Measurements from ENCODE around the gene USP3.
"Not testable (repeated sequence)": the region's sequence is repeated elsewhere in the genome, so short reads cannot be mapped to it uniquely, and the experiment has no call there.

USP3 gene

GRCh38 chr15:63513728-63514127 is 9.3 kb downstream of the USP3 start:
- H3K27ac ChIP-seq (ENCODE audit: low read depth, low read length), result no peak overlapping the region
- peaks cover 18% of the 10 kb centered on the region for H3K4me1 ChIP-seq (ENCODE audit: control insufficient read depth, insufficient read depth, low read length)
- H3K9ac ChIP-seq (ENCODE audit: low read length), result no peak overlapping the region
- no peaks in the 10 kb centered on the region for H3K36me3 ChIP-seq (ENCODE audit: control insufficient read depth, insufficient read depth, low read length)
- no peak overlapping the region for H3K4me3 ChIP-seq (ENCODE audit: low read length)
- H3K27me3 ChIP-seq (ENCODE audit: control insufficient read depth, insufficient read depth, low read length), result no peaks in the 10 kb centered on the region

GRCh38 chr15:63514531-63514943 is 10.1 kb downstream of the USP3 start:
- Histone ChIP-seq H3K36me3 (ENCODE audit: control insufficient read depth, insufficient read depth, low read length) (no peaks in the 10 kb centered on the region), H3K27ac (ENCODE audit: low read depth, low read length) (no peak overlapping the region), H3K27me3 (ENCODE audit: control insufficient read depth, insufficient read depth, low read length) (no peaks in the 10 kb centered on the region), H3K4me3 (ENCODE audit: low read length) (no peak overlapping the region), H3K9ac (ENCODE audit: low read length) (no peak overlapping the region), H3K4me1 (ENCODE audit: control insufficient read depth, insufficient read depth, low read length) (peaks cover 18% of the 10 kb centered on the region)

- Histone ChIP-seq H3K27me3 (ENCODE audit: control insufficient read depth, insufficient read depth, low read length) (no peaks in the 10 kb centered on the region), H3K4me3 (ENCODE audit: low read length) (no peak overlapping the region), H3K9ac (ENCODE audit: low read length) (no peak overlapping the region), H3K4me1 (ENCODE audit: control insufficient read depth, insufficient read depth, low read length) (peaks cover 13% of the 10 kb centered on the region), H3K36me3 (ENCODE audit: control insufficient read depth, insufficient read depth, low read length) (no peaks in the 10 kb centered on the region), H3K27ac (ENCODE audit: low read depth, low read length) (no peak overlapping the region)
Observed at GRCh38 chr15:63517202-63517601, 12.8 kb downstream of the USP3 start.

- Histone ChIP-seq H3K36me3 (ENCODE audit: control insufficient read depth, insufficient read depth, low read length) (no peaks in the 10 kb centered on the region), H3K27ac (ENCODE audit: low read depth, low read length) (no peak overlapping the region), H3K27me3 (ENCODE audit: control insufficient read depth, insufficient read depth, low read length) (no peaks in the 10 kb centered on the region), H3K4me3 (ENCODE audit: low read length) (no peak overlapping the region), H3K9ac (ENCODE audit: low read length) (no peak overlapping the region), H3K4me1 (ENCODE audit: control insufficient read depth, insufficient read depth, low read length) (peaks cover 13% of the 10 kb centered on the region)
Observed at GRCh38 chr15:63517628-63518027, 13.2 kb downstream of the USP3 start.

- H3K4me3 ChIP-seq (ENCODE audit: low read length), result no peak overlapping the region
- H3K27ac ChIP-seq (ENCODE audit: low read depth, low read length), result no peak overlapping the region
- H3K27me3 ChIP-seq (ENCODE audit: control insufficient read depth, insufficient read depth, low read length), result no peaks in the 10 kb centered on the region
- no peak overlapping the region for H3K9ac ChIP-seq (ENCODE audit: low read length)
- peaks cover 19% of the 10 kb centered on the region for H3K4me1 ChIP-seq (ENCODE audit: control insufficient read depth, insufficient read depth, low read length)
- H3K36me3 ChIP-seq (ENCODE audit: control insufficient read depth, insufficient read depth, low read length), result no peaks in the 10 kb centered on the region
Observed at GRCh38 chr15:63519041-63519440, 14.6 kb downstream of the USP3 start.

- H3K27me3 ChIP-seq (ENCODE audit: control insufficient read depth, insufficient read depth, low read length), result no peaks in the 10 kb centered on the region
- no peak overlapping the region for H3K4me3 ChIP-seq (ENCODE audit: low read length)
- peaks cover 16% of the 10 kb centered on the region for H3K4me1 ChIP-seq (ENCODE audit: control insufficient read depth, insufficient read depth, low read length)
- H3K9ac ChIP-seq (ENCODE audit: low read length), result no peak overlapping the region
- no peaks in the 10 kb centered on the region for H3K36me3 ChIP-seq (ENCODE audit: control insufficient read depth, insufficient read depth, low read length)
- H3K27ac ChIP-seq (ENCODE audit: low read depth, low read length), result no peak overlapping the region
Observed at GRCh38 chr15:63519548-63520178, 15.3 kb downstream of the USP3 start.

- not testable (repeated sequence) for H3K9ac ChIP-seq (ENCODE audit: low read length); H3K27ac ChIP-seq (ENCODE audit: low read depth, low read length); H3K36me3 ChIP-seq (ENCODE audit: control insufficient read depth, insufficient read depth, low read length); H3K4me3 ChIP-seq (ENCODE audit: low read length); H3K27me3 ChIP-seq (ENCODE audit: control insufficient read depth, insufficient read depth, low read length)
- H3K4me1 ChIP-seq (ENCODE audit: control insufficient read depth, insufficient read depth, low read length), result peaks cover 13% of the 10 kb centered on the region
Observed at GRCh38 chr15:63520462-63520861, 16.1 kb downstream of the USP3 start.

GRCh38 chr15:63522225-63522578 is 17.8 kb downstream of the USP3 start:
- no peaks in the 10 kb centered on the region for H3K27me3 ChIP-seq (ENCODE audit: control insufficient read depth, insufficient read depth, low read length)
- H3K4me3 ChIP-seq (ENCODE audit: low read length), result no peak overlapping the region
- peaks cover 13% of the 10 kb centered on the region for H3K4me1 ChIP-seq (ENCODE audit: control insufficient read depth, insufficient read depth, low read length)
- no peak overlapping the region for H3K27ac ChIP-seq (ENCODE audit: low read depth, low read length)
- no peak overlapping the region for H3K9ac ChIP-seq (ENCODE audit: low read length)
- no peaks in the 10 kb centered on the region for H3K36me3 ChIP-seq (ENCODE audit: control insufficient read depth, insufficient read depth, low read length)

GRCh38 chr15:63523306-63523990 is 19.1 kb downstream of the USP3 start:
- Histone ChIP-seq H3K4me1 (ENCODE audit: control insufficient read depth, insufficient read depth, low read length) (peaks cover 16% of the 10 kb centered on the region), H3K9ac (ENCODE audit: low read length) (no peak overlapping the region), H3K27me3 (ENCODE audit: control insufficient read depth, insufficient read depth, low read length) (no peaks in the 10 kb centered on the region), H3K4me3 (ENCODE audit: low read length) (no peak overlapping the region), H3K36me3 (ENCODE audit: control insufficient read depth, insufficient read depth, low read length) (no peaks in the 10 kb centered on the region), H3K27ac (ENCODE audit: low read depth, low read length) (no peak overlapping the region)

GRCh38 chr15:63524316-63525015 is 20.1 kb downstream of the USP3 start:
- H3K4me3 ChIP-seq (ENCODE audit: low read length), result no peak overlapping the region
- no peaks in the 10 kb centered on the region for H3K27me3 ChIP-seq (ENCODE audit: control insufficient read depth, insufficient read depth, low read length)
- no peak overlapping the region for H3K9ac ChIP-seq (ENCODE audit: low read length)
- H3K4me1 ChIP-seq (ENCODE audit: control insufficient read depth, insufficient read depth, low read length), result peaks cover 14% of the 10 kb centered on the region
- no peaks in the 10 kb centered on the region for H3K36me3 ChIP-seq (ENCODE audit: control insufficient read depth, insufficient read depth, low read length)
- no peak overlapping the region for H3K27ac ChIP-seq (ENCODE audit: low read depth, low read length)

GRCh38 chr15:63526401-63526800 is 22.0 kb downstream of the USP3 start:
- no peak overlapping the region for H3K27ac ChIP-seq (ENCODE audit: low read depth, low read length)
- no peaks in the 10 kb centered on the region for H3K27me3 ChIP-seq (ENCODE audit: control insufficient read depth, insufficient read depth, low read length)
- H3K9ac ChIP-seq (ENCODE audit: low read length), result no peak overlapping the region
- peaks cover 14% of the 10 kb centered on the region for H3K4me1 ChIP-seq (ENCODE audit: control insufficient read depth, insufficient read depth, low read length)
- H3K4me3 ChIP-seq (ENCODE audit: low read length), result no peak overlapping the region
- no peaks in the 10 kb centered on the region for H3K36me3 ChIP-seq (ENCODE audit: control insufficient read depth, insufficient read depth, low read length)

GRCh38 chr15:63528138-63528659 is 23.8 kb downstream of the USP3 start:
- no peaks in the 10 kb centered on the region for H3K36me3 ChIP-seq (ENCODE audit: control insufficient read depth, insufficient read depth, low read length)
- no peaks in the 10 kb centered on the region for H3K27me3 ChIP-seq (ENCODE audit: control insufficient read depth, insufficient read depth, low read length)
- H3K9ac ChIP-seq (ENCODE audit: low read length), result no peak overlapping the region
- H3K4me3 ChIP-seq (ENCODE audit: low read length), result no peak overlapping the region
- H3K4me1 ChIP-seq (ENCODE audit: control insufficient read depth, insufficient read depth, low read length), result peaks cover 8% of the 10 kb centered on the region
- H3K27ac ChIP-seq (ENCODE audit: low read depth, low read length), result no peak overlapping the region
